Activated T-helper 1 cell treated with anti-CD3 and anti-CD28 coated beads, Interleukin-2, amount 50 U/mL, for 16 hours (primary cell): ENCODE results near the gene LYZL2.
"Not testable (repeated sequence)": the region's sequence is repeated elsewhere in the genome, so short reads cannot be mapped to it uniquely, and the experiment has no call there.

Experiments used
- DNase-seq, 2 donors: peaks; one replicate each; pipeline ENCODE4 v3.0.0-alpha.2; 2020; ENCODE audit warnings: low read depth in 1 of 2, low spot score in 1 of 2

The LYZL2 gene

DNA sequence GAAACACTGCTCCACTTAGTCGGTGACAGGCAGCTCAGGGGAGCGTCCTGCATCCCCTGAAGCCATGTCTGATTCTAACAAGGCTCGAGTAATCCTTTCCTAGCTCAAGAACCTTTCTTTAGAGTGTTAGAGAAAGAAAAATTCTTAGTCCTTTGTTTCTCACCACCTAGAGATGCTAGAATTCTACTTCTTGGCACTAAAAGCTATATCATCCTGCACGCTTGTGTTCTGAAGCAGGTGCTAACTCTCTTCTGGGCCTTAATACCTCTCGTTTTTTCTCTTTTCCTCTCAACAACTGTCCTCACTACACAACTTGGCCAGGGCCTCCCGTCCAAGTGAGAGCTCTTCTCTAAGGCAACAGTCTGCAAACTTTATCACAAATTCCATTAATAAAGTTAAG, at the start of gene LYZL2:
TSS of gene LYZL2 (minus strand) at position 101 of the 400 bp plus-strand sequence. CDS start 2,838 bp downstream, outside the sequence.
- no peak for DNase-seq

DNA sequence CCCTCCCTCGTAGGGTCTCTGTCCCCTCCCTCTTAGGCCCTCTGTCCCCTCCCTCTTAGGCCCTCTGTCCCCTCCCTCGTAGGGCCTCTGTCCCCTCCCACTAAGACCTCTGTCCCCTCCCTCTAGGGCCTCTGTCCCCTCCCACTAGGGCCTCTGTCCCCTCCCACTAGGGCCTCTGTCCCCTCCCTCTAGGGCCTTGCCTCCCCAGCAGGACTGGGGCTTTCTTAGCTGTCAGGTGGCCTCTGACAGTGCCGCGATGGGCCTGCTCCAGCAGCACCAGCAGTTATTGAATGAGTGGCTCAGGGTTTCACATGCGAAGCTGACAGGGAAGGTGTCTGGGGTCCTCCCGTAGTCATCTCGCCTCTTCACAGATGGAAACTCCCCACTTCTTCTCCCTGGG, 48.1 kb upstream of the LYZL2 start:
- not testable (repeated sequence) for DNase-seq

DNA sequence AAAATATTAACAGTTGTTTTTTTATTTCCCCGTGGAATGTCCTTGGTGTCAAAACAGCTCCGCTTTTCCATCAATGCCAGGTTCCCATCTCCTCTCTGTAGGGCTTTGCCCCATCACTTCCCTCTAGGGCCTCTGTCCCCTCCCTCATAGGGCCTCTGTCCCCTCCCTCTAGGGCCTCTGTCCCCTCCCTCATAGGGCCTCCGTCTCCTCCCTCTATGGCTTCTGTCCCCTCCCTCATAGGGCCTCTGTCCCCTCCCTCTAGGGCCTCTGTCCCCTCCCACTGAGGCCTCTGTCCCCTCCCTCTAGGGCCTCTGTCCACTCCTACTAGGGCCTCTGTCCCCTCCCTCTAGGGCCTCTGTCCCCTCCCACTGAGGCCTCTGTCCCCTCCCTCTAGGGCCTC, 47.6 kb upstream of the LYZL2 start:
- DNase-seq = not testable (repeated sequence)

DNA sequence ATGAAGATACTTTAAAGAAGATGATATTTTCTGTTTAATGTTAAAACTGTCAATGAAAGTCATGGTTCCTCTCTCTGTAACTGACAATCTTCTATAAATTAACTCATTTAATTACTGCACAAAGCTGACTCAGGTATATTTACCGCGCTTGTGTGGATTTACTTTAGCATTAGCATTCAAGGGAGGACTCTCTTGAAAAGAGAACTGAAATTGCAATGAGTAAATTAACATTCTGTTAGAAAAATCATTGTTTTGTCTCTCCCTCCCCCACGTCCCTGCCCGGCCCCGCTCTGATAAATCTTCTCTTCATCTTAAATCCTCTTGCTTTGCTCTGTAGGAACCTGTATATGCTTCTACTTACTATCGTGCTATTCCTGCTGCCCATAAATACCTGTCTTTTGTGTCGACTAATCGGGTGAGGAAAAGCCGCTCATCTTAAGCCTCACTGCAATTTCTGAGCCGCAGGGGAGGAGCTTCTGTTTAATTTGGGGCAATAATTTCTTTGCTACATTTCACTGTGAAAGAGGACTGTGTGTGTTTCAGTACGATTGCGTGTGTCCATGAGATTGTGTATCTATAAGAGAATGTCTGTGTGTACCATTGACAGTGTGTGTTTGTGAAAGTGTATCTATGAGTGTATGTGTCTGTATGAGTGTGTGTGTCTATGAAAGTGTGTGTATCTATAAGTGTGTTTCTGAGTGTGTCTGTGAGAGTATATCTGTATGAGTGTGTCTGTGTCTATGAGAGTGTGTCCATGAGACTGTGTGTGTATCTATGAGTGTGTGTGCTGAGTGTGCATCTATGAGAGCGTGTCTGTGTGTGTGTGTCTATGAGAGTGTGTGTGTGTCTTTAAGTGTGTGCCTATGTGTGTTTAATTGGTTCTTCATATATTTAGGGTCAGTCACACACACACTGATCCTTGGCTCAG, 46.5 kb upstream of the LYZL2 start:
- no peak for DNase-seq

DNA sequence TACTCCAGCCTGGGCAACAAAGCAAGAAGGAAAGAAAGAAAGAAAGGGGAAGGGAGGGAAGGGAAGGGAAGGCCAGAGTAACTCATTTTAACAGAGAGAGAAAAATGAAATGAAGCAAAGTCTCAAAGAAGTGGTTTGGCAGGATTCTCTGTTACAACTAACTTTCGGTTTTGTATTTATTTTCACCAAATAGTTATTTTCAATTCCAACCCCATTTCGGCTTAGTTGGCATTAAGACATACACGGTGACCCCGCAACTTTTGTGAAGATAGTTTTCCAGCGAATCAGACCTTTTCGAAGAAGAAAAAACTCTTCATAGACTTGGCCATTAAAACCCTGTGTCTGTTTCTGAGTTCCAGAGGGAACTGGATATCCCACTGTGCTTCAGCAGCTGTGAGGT, 45.2 kb upstream of the LYZL2 start:
- no peak for DNase-seq

DNA sequence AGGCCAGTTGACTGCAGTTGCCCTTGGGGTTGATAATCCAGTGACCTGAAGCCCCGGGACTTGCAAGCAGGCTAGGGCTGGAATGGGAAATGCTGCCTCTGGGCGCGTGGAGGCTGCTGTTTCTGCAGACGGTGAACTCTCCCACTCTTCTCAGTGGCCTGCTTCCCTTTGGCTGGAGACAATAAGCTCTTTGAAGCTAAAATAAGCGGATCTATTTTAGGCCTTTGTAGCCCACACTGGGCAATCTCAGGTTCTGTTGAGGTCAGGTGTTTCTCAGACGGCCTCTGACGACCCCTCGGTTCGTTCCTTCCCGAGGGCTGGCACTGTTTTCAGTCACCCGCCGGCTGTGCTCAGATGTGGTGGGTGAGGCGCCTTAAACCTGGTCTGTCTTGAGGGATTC, 43.7 kb upstream of the LYZL2 start:
- not testable (repeated sequence) for DNase-seq

DNA sequence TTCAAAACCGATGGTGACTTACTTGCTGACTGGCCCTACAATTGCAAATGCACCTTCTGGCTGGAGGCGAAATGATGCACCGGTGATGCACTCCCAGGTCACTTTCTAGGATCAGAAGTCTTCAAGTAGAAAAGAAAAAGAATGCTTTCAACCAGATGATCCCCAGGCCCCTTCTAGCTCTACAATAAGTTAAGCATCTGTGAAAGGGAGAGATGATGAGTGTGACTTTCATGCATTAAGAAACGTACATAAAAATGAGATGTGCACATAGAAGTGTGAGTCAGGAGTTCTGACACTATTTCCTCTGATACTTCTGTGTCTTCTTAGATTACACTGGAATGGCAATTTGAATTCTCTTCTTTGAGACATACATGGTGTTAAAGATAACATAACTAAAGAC, 42.8 kb upstream of the LYZL2 start:
- not testable (repeated sequence) for DNase-seq

DNA sequence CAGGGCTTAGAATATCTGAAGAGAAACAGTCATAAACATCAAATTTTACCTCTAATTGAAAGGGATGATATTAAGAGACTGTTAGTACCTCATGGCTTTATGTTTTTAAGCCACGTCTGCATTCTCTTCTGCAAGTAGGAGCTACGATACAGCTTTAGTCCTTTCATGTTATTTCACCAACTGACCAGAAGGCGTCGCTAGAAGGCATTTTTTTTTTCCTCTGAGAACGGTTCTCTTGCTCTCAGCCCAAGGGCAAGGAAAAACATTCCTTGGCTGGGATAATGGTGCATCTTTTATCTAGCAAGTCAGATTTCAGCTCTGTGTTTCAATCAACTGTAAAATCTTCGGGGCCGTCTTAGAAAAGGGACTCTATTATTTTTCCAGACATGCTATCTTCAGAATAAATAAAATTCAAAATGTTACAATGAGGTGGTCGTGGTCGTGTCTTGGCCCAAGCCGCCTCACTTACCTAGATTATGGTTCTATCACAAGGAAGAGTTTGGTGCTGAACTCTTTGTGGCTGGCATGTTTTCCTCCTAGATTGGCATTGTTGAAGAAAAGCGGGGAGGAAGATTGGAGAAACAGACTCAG, 41.6 kb upstream of the LYZL2 start:
- DNase-seq = no peak

DNA sequence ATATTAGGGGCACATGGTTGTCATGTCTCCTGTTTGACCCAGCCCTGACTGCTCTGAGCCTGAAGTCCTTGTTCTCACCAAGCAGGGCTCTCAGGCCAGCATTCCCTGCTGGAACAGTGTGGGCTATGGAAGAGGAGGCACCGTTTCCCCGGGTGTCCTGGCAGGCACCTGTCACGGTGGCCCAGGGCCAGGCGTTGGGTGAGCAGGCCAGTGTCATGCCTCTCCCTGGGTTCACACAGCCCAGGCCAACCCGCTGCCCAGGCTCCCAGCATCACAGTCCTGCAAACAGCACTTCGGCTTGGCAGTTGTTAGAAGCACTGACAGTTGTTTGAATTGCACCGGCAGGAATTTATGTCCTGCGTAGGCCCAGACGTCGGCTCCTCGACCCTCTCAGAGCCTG, 38.4 kb upstream of the LYZL2 start:
- not testable (repeated sequence) for DNase-seq

DNA sequence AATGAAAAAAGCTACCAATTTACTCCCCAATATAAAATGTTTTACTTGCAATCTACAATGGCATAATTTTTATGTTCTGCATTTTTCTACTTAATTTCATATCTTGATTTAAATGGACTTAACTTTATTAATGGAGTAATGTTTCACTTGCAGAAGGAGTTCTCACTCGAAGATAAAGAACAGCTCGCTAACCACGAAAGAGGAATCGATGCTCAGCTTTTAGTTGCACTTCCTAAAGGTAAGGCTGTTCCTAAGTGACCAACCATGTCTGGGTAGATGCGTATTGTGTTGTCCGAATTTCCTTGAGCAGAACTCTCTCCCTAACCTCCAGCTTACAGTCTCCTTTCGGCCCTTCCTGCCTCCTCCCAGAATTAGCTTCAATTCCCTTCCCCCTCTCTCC, 33.9 kb upstream of the LYZL2 start:
- DNase-seq = not testable (repeated sequence)

DNA sequence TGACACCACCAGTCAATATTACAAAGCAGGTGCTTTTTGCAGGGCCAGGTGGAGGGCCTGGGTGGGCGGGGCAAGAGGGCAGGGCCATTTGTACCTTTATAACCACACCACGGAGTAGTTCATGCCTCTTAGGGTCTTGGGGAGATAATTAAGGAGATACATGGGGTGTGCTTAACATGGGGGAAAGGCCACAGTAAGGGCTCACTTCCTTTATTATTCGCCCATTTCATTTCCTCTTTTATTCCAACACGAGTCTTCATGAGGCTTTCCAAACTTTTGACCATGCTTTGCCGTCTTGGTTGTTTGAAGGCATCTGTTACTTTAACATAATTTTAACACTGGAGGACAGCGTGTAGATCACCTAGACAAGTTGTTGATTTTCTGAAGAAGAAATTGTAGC, 33.3 kb upstream of the LYZL2 start:
- no peak for DNase-seq

DNA sequence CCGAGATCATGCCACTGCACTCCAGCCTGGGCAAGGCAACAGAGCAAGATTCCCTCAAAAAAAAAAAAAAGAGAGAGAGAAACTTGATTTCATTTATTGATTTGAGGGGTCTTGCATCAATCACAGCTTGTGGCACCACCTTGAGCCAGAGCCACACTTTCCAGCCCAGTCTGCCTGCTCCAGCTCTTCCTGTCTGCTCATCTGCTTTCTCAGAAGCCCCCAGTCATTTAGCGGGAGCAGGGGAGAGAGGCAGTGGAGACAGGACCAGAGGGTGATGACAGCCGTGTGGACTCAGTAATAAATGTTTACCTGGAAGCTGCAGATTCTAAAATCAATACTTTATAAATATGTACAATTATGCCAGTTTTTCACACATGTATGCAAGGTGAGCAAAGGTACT, 30.8 kb upstream of the LYZL2 start:
- not testable (repeated sequence) for DNase-seq

DNA sequence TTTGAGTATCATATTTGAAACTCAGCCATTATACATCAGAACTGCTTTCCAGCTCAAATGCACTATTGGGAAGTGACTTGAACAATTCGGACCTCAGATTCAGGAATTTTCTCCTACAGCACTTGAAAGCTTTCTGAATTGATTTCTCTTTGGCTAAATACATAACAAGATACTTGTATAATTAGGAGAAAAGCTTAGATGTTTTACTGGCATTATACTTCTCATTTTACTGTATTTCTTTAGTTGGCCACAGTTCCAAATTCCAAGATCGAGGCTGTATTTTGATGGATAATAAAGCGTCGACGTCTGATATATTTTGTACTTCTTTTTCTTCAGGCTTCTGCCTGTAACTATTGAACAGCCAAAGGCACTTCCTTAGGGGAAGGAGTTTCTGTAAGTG, 26.7 kb upstream of the LYZL2 start:
- DNase-seq = no peak

DNA sequence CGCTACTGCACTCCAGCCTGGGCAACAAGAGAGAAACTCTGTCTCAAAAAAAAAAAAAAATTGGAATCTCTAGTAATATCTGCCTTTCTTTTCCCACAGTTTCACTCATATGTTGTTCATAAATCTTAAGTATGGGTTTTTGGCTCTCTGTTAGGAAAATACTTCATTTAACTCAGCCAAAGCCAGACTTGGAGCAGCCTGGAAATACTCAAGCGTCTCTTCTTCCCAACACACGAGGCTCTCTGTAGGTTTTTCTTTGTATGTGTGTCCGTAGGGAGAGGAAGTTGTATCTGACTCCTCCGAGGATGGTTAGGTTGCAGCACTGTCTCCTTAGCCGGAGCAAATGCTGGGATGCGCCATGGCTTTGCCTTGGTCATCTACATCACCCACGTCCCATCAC, 25.4 kb upstream of the LYZL2 start:
- DNase-seq = not testable (repeated sequence)

DNA sequence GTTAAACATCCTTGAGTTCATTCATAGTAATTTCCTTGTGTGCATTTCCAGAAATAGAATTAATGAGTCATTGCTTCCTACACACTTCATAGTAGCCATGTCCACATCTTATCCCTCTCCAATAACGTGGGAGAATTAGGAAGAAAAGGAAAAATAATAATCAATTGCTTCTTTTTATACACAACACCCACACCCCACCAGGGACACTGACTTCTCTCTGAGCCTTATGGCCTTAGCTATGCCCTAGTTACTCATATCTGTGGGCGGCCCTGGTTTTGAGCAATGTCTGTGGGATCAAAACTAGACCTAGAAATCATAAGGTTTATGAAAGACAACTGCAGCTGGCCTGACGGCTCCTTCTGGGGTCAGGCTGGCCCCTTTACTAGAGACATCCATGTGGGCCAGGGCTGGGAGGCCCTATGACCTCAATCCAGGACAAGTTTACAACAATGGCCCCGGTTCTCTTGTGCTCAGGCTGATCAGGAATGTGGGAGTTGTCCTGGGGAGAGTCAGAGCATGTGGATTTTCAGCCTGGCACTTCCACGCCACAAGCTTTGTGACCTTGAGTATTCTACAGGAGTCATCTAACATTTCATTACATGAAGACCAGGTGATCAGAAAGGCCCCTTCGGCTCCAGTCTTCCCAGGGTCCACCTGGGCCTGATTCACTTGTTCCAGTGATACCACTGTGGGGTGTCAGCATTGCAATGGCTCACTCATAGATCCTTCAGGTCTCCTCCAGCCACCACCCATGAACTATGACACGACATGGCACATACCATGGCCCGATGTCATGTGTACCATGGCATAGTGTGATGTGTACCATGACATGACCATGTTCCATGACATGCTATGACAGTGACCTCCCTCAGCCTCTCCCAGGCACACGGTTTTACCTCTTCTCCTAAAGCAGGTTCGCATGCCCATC, 22.2 kb upstream of the LYZL2 start:
- DNase-seq = not testable (repeated sequence)

DNA sequence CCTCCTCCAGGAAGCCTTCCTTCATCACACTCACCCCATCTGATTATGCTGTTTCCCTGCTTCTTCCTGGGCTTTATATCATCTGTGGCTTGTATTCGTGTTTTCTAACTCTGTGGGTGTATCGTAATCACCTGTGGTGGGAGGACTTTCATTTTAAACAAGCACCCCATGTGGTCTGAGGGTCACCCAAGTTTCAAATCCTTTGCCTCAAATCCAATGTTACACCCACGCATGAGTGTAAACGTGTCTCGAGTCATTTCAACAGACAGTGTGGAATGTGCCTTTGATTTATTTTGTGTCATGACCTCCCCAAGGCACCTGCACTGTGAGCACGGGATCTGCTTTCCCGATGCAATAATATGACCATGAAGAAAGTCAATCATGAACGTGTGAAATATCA, 17.5 kb upstream of the LYZL2 start:
- no peak for DNase-seq

DNA sequence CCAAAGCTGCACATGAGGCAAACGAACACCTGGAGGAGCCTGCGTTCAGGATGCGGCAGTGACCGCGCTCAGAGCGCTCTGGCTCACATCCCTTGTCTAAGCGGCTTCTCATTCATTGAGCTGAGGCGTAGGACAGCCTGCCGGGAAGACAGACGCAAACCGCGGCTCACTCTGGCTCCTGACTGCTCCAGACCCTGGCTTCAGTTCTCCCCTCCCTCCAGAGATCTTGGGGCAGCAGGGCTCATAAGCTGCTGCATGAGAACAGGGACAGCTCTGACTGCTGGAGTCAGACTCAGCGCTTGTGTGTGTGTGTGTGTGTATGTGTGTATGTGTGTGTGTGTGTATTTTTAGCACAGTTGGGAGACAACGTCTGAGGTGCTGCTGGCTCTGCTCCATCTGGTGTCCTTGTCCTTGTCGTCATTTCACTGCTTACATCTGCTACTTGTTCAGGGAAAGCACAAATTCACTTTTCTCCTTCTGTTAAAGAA, 15.8 kb upstream of the LYZL2 start:
- no peak for DNase-seq

DNA sequence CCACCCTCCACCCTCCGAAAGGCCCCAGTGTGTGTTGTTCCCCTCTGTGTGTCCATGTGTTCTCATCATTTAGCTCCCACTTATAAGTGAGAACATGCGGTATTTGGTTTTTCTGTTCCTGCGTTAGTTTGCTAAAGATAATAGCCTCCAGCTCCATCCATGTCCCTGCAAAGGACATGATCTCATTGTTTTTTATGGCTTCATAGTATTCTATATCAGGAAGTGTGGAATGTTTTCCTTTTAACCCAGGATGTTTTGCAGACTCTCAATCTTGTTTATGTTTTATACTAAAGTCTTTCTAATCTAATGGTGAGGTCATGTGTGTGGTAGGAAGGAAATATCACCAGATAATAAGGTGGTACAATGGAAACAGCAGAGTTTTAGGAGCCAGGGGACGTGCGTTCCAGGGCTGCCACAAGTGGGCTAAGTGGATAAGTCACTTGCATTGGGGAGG, 14.9 kb upstream of the LYZL2 start:
- not testable (repeated sequence) for DNase-seq

DNA sequence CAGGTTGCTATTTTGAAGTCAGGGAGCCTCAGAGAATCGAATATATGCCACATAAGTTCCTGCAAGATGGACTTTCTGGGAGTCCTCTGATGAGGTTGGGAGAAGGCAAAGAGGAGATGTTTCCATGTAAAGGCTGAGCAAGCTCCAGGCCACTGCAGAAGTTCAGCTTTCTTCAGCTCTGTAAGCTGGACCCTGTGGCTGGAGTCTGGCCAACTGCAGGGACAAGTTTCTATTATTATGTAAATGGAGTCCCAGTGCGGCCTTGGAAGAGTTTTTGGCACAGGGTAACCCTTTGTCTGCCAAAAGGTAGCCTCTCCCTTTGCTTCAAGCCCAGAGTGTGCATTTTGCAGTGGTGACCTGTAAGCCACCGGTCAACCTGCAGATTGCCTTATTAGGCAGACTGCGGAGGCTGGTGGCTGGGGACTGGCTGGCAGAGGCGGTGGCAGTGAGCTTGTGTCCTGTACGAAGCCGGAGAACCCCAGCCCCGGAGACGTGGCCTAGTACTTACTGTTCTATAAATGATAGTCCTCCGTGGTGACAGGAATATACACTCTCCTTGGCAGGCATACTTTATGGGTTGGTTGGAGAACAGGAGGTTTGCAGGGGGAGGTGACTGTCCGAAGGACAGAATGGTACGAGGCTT, 14.1 kb upstream of the LYZL2 start:
- not testable (repeated sequence) for DNase-seq

DNA sequence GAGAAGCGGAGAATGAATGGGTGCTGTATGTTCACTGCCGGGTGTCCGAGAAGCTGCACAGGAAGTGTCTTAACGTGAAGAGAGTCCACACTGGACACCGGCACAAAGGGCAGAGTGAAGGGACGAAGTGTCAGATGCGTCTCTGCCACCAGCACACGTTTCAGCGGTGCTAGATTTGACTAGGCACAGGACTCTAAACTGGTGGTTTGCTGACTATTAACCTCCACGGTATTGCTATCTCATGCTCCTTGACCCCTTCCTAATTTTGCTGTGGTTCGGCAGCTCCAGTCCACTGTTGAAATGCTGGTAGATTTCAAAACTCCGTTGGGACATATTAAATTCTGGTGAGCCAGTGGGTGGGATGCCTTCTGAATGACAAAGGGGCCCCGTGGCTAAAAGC, 13.3 kb upstream of the LYZL2 start:
- not testable (repeated sequence) for DNase-seq
